ENCODE data around the gene STAB1. TPM values are rescaled to one million over a fixed set of nuclear protein-coding genes. Genes with fewer than 3 reads are reported as not detected.
A peak's percentile ranks its signal among the peaks of the same experiment; 100 is the strongest.

The STAB1 gene
- total and polyA plus RNA-seq, 12 donors: 30.8 to 1,593 (median 466) TPM

DNA sequence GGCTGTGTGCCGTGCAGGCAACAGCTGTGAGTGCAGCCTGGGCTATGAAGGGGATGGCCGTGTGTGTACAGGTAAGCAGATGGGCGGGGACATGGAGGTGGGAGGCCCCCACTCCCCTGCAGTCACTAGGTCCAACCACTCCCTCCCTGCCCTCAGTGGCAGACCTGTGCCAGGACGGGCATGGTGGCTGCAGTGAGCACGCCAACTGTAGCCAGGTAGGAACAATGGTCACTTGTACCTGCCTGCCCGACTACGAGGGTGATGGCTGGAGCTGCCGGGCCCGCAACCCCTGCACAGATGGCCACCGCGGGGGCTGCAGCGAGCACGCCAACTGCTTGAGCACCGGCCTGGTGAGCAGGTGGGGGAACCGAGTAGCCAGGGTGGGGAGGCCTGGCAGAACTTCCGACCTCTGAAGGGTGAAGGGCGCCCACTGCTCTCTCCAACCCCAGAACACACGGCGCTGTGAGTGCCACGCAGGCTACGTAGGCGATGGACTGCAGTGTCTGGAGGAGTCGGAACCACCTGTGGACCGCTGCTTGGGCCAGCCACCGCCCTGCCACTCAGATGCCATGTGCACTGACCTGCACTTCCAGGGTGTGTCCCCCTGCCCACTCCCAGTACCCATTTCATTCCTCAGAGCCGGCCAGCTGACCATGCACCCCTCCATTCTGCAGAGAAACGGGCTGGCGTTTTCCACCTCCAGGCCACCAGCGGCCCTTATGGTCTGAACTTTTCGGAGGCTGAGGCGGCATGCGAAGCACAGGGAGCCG, 26.9 kb downstream of the STAB1 start:
- no peaks in the 10 kb centered on the region for H3K9me3 ChIP-seq (replicated peaks in 1 of 3)
- peaks cover 0 to 37% of the 10 kb centered on the region in 2 donors for H3K36me3 ChIP-seq (replicated peaks in 1 of 2)
- no peak overlapping the region for H3K4me3 ChIP-seq
- no peak overlapping the region for H3K27ac ChIP-seq
- peaks cover 17 to 29% of the 10 kb centered on the region in 2 donors for H3K4me1 ChIP-seq (replicated peaks in 1 of 2)
- intact Hi-C loops (cut with DNase I): loop anchor here in 1 of 2 donors (5.0 kb wide), 1 partner anchor 35 kb away; no protein-coding TSS in a partner anchor
- WGBS, 4 donors: 94 to 96% (median 95%) methylated on average over 9 to 33 of the region's 33 CpGs
- no peak for TF ChIP-seq POLR2A (IDR thresholded peaks at IDR 0.05)
- TF ChIP-seq, protein P1, sequence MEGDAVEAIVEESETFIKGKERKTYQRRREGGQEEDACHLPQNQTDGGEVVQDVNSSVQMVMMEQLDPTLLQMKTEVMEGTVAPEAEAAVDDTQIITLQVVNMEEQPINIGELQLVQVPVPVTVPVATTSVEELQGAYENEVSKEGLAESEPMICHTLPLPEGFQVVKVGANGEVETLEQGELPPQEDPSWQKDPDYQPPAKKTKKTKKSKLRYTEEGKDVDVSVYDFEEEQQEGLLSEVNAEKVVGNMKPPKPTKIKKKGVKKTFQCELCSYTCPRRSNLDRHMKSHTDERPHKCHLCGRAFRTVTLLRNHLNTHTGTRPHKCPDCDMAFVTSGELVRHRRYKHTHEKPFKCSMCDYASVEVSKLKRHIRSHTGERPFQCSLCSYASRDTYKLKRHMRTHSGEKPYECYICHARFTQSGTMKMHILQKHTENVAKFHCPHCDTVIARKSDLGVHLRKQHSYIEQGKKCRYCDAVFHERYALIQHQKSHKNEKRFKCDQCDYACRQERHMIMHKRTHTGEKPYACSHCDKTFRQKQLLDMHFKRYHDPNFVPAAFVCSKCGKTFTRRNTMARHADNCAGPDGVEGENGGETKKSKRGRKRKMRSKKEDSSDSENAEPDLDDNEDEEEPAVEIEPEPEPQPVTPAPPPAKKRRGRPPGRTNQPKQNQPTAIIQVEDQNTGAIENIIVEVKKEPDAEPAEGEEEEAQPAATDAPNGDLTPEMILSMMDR (IDR thresholded peaks at IDR 0.05): no peak
- H3K27me3 ChIP-seq: no peaks in the 10 kb centered on the region
- DNase-seq: no peak

DNA sequence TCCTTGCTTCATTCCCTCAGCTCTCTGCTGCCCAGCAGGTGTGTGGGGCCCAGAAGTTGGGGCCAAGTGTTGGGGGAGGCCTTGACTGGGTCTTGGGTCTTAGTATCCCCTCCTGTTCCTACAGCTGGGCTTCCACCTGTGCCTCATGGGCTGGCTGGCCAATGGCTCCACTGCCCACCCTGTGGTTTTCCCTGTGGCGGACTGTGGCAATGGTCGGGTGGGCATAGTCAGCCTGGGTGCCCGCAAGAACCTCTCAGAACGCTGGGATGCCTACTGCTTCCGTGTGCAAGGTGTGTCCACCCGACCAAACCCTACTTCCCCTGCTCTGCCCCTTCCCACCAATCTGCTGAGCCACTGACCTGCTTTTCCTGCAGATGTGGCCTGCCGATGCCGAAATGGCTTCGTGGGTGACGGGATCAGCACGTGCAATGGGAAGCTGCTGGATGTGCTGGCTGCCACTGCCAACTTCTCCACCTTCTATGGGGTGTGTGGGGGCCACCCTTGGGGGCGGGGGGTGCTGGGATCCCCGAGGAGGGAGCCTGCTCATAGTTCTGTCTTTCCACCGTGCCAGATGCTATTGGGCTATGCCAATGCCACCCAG, 27.6 kb downstream of the STAB1 start:
- WGBS, 4 donors: 83 to 95% (median 93%) methylated on average over 2 to 14 of the region's 14 CpGs
- Histone ChIP-seq H3K4me1 (replicated peaks in 1 of 2) (peaks cover 20 to 36% of the 10 kb centered on the region in 2 donors), H3K27me3 (no peaks in the 10 kb centered on the region), H3K36me3 (replicated peaks in 1 of 2) (peaks cover 0 to 44% of the 10 kb centered on the region in 2 donors), H3K4me3 (no peak overlapping the region), H3K27ac (peak overlapping the region in 1 of 5 donors; percentile 84), H3K9me3 (replicated peaks in 1 of 3) (no peaks in the 10 kb centered on the region)
- intact Hi-C loops (cut with DNase I): loop anchor here in 1 of 2 donors (5.0 kb wide), 1 partner anchor 35 kb away; no protein-coding TSS in a partner anchor
- TF ChIP-seq, protein P1 (IDR thresholded peaks at IDR 0.05): no peak
- no peak for TF ChIP-seq POLR2A (IDR thresholded peaks at IDR 0.05)
- no peak for DNase-seq

DNA sequence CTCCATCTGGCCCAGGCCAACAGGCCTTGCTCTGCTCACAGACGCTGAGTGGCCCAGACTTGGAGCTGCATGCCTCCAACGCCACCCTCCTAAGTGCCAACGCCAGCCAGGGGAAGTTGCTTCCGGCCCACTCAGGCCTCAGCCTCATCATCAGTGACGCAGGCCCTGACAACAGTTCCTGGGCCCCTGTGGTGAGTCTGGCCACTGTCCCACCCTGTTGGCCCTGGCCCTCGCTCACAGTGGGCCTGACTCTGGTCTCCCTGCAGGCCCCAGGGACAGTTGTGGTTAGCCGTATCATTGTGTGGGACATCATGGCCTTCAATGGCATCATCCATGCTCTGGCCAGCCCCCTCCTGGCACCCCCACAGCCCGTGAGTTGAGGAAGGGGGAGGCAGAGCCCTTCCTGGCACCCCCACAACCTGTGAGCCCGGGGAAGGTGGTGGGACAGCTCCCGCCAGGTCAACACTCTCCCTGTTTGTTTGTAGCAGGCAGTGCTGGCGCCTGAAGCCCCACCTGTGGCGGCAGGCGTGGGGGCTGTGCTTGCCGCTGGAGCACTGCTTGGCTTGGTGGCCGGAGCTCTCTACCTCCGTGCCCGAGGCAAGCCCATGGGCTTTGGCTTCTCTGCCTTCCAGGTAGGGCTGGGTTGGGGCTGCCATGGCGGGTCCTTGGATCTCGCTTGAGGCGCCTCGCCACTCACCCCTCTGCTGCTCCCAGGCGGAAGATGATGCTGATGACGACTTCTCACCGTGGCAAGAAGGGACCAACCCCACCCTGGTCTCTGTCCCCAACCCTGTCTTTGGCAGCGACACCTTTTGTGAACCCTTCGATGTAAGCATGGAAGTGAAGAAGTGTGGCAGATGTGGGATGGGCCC, 28.5 kb downstream of the STAB1 start:
- no peaks in the 10 kb centered on the region for H3K9me3 ChIP-seq (replicated peaks in 1 of 3)
- intact Hi-C loops (cut with DNase I): loop anchor here in 1 of 2 donors (5.0 kb wide), 1 partner anchor 36 kb away; no protein-coding TSS in a partner anchor
- TF ChIP-seq, protein P1 (IDR thresholded peaks at IDR 0.05): no peak
- WGBS, 4 donors: 95 to 97% (median 96%) methylated on average over 15 to 26 of the region's 26 CpGs
- peaks cover 20 to 39% of the 10 kb centered on the region in 2 donors for H3K4me1 ChIP-seq (replicated peaks in 1 of 2)
- peak overlapping the region in 2 of 5 donors; percentile 84 to 89 for H3K27ac ChIP-seq
- peaks cover 0 to 52% of the 10 kb centered on the region in 2 donors for H3K36me3 ChIP-seq (replicated peaks in 1 of 2)
- H3K27me3 ChIP-seq: no peaks in the 10 kb centered on the region
- no peak for DNase-seq
- H3K4me3 ChIP-seq: no peak overlapping the region
